ENCODE measurements around the gene BTRC.

DNA sequence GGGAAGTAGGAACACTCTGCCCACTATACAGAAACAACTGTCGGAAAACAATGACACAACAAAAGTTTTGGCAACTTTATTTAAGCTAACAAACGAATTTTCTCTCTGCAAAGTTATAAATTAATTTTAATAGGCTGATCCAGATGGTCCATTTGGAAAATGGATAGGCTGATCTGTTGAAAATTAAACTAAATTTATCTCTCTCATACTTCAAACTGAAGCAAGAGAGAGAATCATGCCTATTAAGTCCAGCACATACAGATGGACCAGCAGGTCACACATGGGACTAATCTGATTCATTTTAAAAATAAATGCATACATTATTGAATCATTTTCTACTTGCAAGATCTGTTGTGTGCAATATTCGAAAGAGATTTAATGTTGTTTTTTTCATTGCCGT is 110.1 kb downstream of the BTRC start:
- TF ChIP-seq ZNF121 (CRISPR knock-in tag; IDR thresholded peaks at IDR 0.05) (no peak), PRRX2 (CRISPR knock-in tag; IDR thresholded peaks at IDR 0.05) (no peak), KAT7 (CRISPR knock-in tag; IDR thresholded peaks at IDR 0.05; ENCODE audit: borderline replicate concordance) (no peak), NFATC4 (CRISPR knock-in tag; IDR thresholded peaks at IDR 0.05) (no peak)
- TF ChIP-seq, protein P1, sequence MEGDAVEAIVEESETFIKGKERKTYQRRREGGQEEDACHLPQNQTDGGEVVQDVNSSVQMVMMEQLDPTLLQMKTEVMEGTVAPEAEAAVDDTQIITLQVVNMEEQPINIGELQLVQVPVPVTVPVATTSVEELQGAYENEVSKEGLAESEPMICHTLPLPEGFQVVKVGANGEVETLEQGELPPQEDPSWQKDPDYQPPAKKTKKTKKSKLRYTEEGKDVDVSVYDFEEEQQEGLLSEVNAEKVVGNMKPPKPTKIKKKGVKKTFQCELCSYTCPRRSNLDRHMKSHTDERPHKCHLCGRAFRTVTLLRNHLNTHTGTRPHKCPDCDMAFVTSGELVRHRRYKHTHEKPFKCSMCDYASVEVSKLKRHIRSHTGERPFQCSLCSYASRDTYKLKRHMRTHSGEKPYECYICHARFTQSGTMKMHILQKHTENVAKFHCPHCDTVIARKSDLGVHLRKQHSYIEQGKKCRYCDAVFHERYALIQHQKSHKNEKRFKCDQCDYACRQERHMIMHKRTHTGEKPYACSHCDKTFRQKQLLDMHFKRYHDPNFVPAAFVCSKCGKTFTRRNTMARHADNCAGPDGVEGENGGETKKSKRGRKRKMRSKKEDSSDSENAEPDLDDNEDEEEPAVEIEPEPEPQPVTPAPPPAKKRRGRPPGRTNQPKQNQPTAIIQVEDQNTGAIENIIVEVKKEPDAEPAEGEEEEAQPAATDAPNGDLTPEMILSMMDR (IDR thresholded peaks at IDR 0.05): no peak
- TF ChIP-seq, protein P2, sequence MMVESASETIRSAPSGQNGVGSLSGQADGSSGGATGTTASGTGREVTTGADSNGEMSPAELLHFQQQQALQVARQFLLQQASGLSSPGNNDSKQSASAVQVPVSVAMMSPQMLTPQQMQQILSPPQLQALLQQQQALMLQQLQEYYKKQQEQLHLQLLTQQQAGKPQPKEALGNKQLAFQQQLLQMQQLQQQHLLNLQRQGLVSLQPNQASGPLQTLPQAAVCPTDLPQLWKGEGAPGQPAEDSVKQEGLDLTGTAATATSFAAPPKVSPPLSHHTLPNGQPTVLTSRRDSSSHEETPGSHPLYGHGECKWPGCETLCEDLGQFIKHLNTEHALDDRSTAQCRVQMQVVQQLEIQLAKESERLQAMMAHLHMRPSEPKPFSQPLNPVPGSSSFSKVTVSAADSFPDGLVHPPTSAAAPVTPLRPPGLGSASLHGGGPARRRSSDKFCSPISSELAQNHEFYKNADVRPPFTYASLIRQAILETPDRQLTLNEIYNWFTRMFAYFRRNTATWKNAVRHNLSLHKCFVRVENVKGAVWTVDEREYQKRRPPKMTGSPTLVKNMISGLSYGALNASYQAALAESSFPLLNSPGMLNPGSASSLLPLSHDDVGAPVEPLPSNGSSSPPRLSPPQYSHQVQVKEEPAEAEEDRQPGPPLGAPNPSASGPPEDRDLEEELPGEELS (CRISPR knock-in tag; IDR thresholded peaks at IDR 0.05): no peak
- TF ChIP-seq, protein P3, sequence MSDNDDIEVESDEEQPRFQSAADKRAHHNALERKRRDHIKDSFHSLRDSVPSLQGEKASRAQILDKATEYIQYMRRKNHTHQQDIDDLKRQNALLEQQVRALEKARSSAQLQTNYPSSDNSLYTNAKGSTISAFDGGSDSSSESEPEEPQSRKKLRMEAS (CRISPR knock-in tag; IDR thresholded peaks at IDR 0.05): no peak
- TF ChIP-seq, protein P4, sequence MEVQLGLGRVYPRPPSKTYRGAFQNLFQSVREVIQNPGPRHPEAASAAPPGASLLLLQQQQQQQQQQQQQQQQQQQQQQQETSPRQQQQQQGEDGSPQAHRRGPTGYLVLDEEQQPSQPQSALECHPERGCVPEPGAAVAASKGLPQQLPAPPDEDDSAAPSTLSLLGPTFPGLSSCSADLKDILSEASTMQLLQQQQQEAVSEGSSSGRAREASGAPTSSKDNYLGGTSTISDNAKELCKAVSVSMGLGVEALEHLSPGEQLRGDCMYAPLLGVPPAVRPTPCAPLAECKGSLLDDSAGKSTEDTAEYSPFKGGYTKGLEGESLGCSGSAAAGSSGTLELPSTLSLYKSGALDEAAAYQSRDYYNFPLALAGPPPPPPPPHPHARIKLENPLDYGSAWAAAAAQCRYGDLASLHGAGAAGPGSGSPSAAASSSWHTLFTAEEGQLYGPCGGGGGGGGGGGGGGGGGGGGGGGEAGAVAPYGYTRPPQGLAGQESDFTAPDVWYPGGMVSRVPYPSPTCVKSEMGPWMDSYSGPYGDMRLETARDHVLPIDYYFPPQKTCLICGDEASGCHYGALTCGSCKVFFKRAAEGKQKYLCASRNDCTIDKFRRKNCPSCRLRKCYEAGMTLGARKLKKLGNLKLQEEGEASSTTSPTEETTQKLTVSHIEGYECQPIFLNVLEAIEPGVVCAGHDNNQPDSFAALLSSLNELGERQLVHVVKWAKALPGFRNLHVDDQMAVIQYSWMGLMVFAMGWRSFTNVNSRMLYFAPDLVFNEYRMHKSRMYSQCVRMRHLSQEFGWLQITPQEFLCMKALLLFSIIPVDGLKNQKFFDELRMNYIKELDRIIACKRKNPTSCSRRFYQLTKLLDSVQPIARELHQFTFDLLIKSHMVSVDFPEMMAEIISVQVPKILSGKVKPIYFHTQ (CRISPR knock-in tag; IDR thresholded peaks at IDR 0.05): no peak
- TF ChIP-seq, protein P5, sequence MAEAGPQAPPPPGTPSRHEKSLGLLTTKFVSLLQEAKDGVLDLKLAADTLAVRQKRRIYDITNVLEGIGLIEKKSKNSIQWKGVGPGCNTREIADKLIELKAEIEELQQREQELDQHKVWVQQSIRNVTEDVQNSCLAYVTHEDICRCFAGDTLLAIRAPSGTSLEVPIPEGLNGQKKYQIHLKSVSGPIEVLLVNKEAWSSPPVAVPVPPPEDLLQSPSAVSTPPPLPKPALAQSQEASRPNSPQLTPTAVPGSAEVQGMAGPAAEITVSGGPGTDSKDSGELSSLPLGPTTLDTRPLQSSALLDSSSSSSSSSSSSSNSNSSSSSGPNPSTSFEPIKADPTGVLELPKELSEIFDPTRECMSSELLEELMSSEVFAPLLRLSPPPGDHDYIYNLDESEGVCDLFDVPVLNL (CRISPR knock-in tag; IDR thresholded peaks at IDR 0.05; ENCODE audit: borderline replicate concordance, low read depth): no peak
